ENCODE results near the gene SPTBN4. TPM values are rescaled to one million over a fixed set of nuclear protein-coding genes. Genes with fewer than 3 reads are reported as not detected.
"Not testable (repeated sequence)": the region's sequence is repeated elsewhere in the genome, so short reads cannot be mapped to it uniquely, and the experiment has no call there.

SPTBN4 gene
- total RNA-seq, 1 donor = 0.72 TPM

DNA sequence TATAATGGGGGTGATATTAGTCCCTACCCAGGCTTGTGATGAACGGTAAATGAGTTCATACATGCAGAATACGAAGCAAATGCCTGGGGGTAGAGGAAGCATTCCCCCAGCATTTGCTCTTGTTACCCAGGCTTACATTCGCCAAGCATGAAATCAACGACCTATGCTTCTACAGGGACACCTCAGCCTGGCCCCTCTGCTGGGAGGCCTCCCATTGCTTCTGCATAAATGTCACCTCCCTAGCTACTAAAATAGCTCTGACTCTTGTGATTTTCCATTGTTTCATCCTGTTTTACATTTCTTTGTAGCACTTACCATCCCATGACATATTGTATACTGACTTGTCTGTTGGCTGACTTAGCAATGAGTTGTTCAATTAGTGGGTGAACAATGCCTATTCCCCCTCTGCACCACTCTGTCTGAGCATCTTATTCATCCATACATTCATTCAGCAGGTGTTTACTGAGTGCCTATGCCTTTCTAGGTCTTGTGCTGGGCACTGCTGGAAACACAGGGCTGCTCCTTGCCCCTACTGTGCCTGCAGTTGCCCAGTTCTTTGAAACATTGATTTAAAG is 47.0 kb downstream of the SPTBN4 start:
- Histone ChIP-seq H3K36me3 (ENCODE audit: insufficient read depth, low read length) (no peaks in the 10 kb centered on the region), H3K79me2 (ENCODE audit: insufficient read depth, low read length) (no peaks in the 10 kb centered on the region), H4K20me1 (ENCODE audit: insufficient read depth, low read length) (peaks cover 4% of the 10 kb centered on the region), H3K27ac (ENCODE audit: low read depth, low read length) (no peak overlapping the region), H3K4me3 (ENCODE audit: insufficient read depth, low read length) (no peak overlapping the region), H3K27me3 (ENCODE audit: insufficient read depth, low read length) (peaks cover 23% of the 10 kb centered on the region), H3K9me3 (ENCODE audit: low read depth, low read length) (no peaks in the 10 kb centered on the region), H2AFZ (ENCODE audit: low read length) (no peak overlapping the region), H3K4me1 (ENCODE audit: insufficient read depth, low read length) (no peaks in the 10 kb centered on the region), H3K4me2 (ENCODE audit: insufficient read depth, low read length) (no peak overlapping the region)
- peak; percentile 22 for DNase-seq (ENCODE audit: insufficient read length, low spot score, missing footprints)
- TF ChIP-seq, protein P1, sequence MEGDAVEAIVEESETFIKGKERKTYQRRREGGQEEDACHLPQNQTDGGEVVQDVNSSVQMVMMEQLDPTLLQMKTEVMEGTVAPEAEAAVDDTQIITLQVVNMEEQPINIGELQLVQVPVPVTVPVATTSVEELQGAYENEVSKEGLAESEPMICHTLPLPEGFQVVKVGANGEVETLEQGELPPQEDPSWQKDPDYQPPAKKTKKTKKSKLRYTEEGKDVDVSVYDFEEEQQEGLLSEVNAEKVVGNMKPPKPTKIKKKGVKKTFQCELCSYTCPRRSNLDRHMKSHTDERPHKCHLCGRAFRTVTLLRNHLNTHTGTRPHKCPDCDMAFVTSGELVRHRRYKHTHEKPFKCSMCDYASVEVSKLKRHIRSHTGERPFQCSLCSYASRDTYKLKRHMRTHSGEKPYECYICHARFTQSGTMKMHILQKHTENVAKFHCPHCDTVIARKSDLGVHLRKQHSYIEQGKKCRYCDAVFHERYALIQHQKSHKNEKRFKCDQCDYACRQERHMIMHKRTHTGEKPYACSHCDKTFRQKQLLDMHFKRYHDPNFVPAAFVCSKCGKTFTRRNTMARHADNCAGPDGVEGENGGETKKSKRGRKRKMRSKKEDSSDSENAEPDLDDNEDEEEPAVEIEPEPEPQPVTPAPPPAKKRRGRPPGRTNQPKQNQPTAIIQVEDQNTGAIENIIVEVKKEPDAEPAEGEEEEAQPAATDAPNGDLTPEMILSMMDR (IDR thresholded peaks at IDR 0.05; ENCODE audit: extremely low read depth, low read depth, low read length) = no peak

DNA sequence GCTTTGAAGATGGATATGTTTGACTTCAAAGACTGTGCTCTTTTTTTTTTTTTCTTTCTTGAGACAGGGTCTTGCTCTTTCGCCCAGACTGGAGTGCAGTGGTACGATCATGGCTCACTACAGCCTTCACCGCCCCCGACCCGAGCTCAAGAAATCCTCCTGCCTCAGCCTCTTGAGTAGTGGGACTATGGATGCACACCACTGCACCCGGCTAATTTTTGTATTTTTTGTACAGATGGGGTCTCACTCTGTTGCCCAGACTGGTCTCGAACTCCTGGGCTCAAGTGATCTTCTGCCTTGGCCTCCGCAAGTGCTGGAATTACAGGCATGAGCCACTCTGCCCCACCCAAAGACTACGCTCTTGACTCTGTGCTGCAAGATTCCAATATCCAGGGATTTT is 50.4 kb downstream of the SPTBN4 start:
- H3K4me1 ChIP-seq (ENCODE audit: insufficient read depth, low read length) = no peaks in the 10 kb centered on the region
- peaks cover 21% of the 10 kb centered on the region for H3K27me3 ChIP-seq (ENCODE audit: insufficient read depth, low read length)

DNA sequence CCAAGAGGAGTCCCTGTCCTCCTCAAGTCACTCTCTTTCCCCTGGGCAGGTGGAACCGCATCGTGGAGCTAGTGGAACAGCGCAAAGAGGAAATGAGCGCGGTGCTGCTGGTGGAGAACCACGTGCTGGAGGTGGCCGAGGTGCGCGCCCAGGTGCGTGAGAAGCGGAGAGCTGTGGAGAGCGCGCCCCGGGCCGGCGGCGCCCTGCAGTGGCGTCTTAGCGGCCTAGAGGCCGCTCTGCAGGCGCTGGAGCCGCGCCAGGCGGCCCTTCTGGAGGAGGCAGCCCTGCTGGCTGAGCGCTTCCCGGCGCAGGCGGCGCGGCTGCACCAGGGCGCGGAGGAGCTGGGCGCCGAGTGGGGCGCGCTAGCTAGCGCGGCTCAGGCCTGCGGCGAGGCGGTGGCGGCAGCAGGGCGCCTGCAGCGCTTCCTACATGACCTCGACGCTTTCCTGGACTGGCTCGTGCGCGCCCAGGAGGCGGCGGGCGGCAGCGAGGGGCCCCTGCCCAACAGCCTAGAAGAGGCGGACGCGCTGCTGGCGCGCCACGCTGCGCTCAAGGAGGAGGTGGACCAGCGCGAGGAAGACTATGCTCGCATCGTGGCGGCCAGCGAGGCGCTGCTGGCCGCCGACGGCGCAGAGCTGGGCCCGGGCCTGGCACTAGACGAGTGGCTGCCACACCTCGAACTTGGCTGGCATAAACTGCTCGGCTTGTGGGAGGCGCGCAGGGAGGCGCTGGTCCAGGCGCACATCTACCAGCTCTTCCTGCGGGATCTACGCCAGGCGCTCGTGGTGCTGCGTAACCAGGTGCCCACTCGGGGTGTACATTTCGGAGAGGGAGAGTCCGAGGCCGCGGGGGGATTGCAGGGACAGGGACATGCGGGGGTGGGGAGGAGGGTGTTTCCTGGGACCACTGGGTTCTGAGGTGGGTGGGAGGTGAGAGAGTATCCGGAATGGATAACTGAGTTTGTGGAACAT is 52.8 kb downstream of the SPTBN4 start:
- H2AFZ ChIP-seq (ENCODE audit: low read length) = no peak overlapping the region
- no peaks in the 10 kb centered on the region for H3K36me3 ChIP-seq (ENCODE audit: insufficient read depth, low read length)
- H3K27me3 ChIP-seq (ENCODE audit: insufficient read depth, low read length) = no peaks in the 10 kb centered on the region
- H3K79me2 ChIP-seq (ENCODE audit: insufficient read depth, low read length) = no peaks in the 10 kb centered on the region
- H3K4me2 ChIP-seq (ENCODE audit: insufficient read depth, low read length) = no peak overlapping the region
- no peaks in the 10 kb centered on the region for H3K4me1 ChIP-seq (ENCODE audit: insufficient read depth, low read length)
- H4K20me1 ChIP-seq (ENCODE audit: insufficient read depth, low read length) = no peaks in the 10 kb centered on the region
- TF ChIP-seq, protein P1 (IDR thresholded peaks at IDR 0.05; ENCODE audit: extremely low read depth, low read depth, low read length) = no peak
- no peak overlapping the region for H3K4me3 ChIP-seq (ENCODE audit: insufficient read depth, low read length)
- no peaks in the 10 kb centered on the region for H3K9me3 ChIP-seq (ENCODE audit: low read depth, low read length)
- H3K27ac ChIP-seq (ENCODE audit: low read depth, low read length) = no peak overlapping the region
- peak; percentile 86 for DNase-seq (ENCODE audit: insufficient read length, low spot score, missing footprints)

More for the DNA sequence above, 50.4 kb downstream of the SPTBN4 start:
- no peak overlapping the region for H2AFZ ChIP-seq (ENCODE audit: low read length)
- no peaks in the 10 kb centered on the region for H3K9me3 ChIP-seq (ENCODE audit: low read depth, low read length)
- H3K4me2 ChIP-seq (ENCODE audit: insufficient read depth, low read length) = no peak overlapping the region
- no peak overlapping the region for H3K4me3 ChIP-seq (ENCODE audit: insufficient read depth, low read length)
- H3K36me3 ChIP-seq (ENCODE audit: insufficient read depth, low read length) = no peaks in the 10 kb centered on the region
- no peak for DNase-seq (ENCODE audit: insufficient read length, low spot score, missing footprints)
- no peaks in the 10 kb centered on the region for H3K79me2 ChIP-seq (ENCODE audit: insufficient read depth, low read length)
- TF ChIP-seq, protein P1 (IDR thresholded peaks at IDR 0.05; ENCODE audit: extremely low read depth, low read depth, low read length) = no peak
- H3K27ac ChIP-seq (ENCODE audit: low read depth, low read length) = no peak overlapping the region
- peaks cover 4% of the 10 kb centered on the region for H4K20me1 ChIP-seq (ENCODE audit: insufficient read depth, low read length)

DNA sequence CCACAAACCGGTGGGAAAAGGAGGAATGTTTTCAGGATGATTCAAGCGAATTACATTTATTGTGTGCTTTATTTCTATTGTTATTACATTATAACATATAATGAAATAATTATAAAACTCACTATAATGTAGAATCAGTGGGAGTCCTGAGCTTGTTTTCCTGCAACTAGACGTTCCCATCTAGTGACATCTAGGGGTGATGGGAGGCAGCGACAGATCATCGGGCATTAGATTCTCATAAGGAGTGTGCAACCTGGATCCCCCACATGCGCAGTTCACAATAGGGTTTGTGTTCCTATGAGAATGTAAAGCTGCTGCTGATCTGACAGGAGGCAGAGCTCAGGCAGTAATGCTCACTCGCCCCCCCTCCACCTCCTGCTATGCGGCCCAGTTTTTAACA is 54.5 kb downstream of the SPTBN4 start:
- DNase-seq (ENCODE audit: insufficient read length, low spot score, missing footprints) = no peak
- Histone ChIP-seq H3K27me3 (ENCODE audit: insufficient read depth, low read length) (no peaks in the 10 kb centered on the region), H3K4me3 (ENCODE audit: insufficient read depth, low read length) (no peak overlapping the region), H2AFZ (ENCODE audit: low read length) (no peak overlapping the region), H4K20me1 (ENCODE audit: insufficient read depth, low read length) (no peaks in the 10 kb centered on the region), H3K79me2 (ENCODE audit: insufficient read depth, low read length) (no peaks in the 10 kb centered on the region), H3K4me2 (ENCODE audit: insufficient read depth, low read length) (no peak overlapping the region), H3K27ac (ENCODE audit: low read depth, low read length) (no peak overlapping the region), H3K36me3 (ENCODE audit: insufficient read depth, low read length) (no peaks in the 10 kb centered on the region), H3K9me3 (ENCODE audit: low read depth, low read length) (no peaks in the 10 kb centered on the region), H3K4me1 (ENCODE audit: insufficient read depth, low read length) (no peaks in the 10 kb centered on the region)
- TF ChIP-seq, protein P1 (IDR thresholded peaks at IDR 0.05; ENCODE audit: extremely low read depth, low read depth, low read length) = peak; percentile 50

DNA sequence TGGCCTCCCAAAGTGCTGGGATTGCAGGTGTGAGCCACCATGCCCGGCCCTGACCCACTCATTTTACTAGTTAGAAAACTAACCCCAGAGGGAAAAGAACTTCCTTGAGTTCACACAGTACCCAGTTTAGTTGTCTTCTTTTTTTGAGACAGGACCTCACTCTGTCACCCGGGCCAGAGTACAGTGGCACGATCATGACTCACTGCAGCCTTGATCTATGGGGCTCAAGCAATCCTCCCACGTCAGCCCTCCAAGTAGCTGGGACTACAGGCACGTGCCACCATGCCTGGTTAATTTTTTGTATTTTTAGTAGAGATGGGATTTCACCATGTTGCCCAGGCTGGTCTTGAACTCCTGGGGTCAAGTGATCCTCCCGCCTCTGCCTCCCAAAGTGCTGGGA is 55.1 kb downstream of the SPTBN4 start:
- not testable (repeated sequence) for H3K4me2 ChIP-seq (ENCODE audit: insufficient read depth, low read length); H3K27me3 ChIP-seq (ENCODE audit: insufficient read depth, low read length); H3K9me3 ChIP-seq (ENCODE audit: low read depth, low read length); H3K27ac ChIP-seq (ENCODE audit: low read depth, low read length); H3K79me2 ChIP-seq (ENCODE audit: insufficient read depth, low read length); H3K4me1 ChIP-seq (ENCODE audit: insufficient read depth, low read length); H3K36me3 ChIP-seq (ENCODE audit: insufficient read depth, low read length); H2AFZ ChIP-seq (ENCODE audit: low read length); H4K20me1 ChIP-seq (ENCODE audit: insufficient read depth, low read length); H3K4me3 ChIP-seq (ENCODE audit: insufficient read depth, low read length); DNase-seq (ENCODE audit: insufficient read length, low spot score, missing footprints)

Measured in osteoblast (primary cell).